ENCODE results near the gene ELOVL2. TPM values are rescaled to one million over a fixed set of nuclear protein-coding genes. Genes with fewer than 3 reads are reported as not detected.

Gene ELOVL2
- polyA plus RNA-seq, 4 donors, result 7.2 to 10.7 (median 8.7) TPM

DNA sequence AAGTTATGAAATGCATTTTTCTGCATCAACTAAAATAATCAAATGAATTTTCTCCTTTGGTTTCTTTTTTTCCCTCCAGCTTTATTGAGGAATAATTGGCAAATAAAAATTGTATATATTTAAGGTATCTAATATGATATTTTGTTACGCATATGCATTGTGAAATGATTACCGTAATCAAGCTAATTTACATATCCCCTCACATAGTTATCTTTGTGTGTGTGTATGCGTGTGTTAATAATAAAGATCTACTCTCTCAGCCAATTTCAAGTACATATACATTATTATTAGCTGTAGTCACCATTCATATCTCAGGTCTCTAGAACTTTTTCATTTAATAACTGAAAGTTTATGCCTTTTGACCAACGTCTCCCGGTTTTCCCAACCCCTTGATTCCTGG is 96.1 kb downstream of the ELOVL2 start:
- no peak for DNase-seq (ENCODE audit: low read depth in 4 of 4, low spot score in 2 of 4)

DNA sequence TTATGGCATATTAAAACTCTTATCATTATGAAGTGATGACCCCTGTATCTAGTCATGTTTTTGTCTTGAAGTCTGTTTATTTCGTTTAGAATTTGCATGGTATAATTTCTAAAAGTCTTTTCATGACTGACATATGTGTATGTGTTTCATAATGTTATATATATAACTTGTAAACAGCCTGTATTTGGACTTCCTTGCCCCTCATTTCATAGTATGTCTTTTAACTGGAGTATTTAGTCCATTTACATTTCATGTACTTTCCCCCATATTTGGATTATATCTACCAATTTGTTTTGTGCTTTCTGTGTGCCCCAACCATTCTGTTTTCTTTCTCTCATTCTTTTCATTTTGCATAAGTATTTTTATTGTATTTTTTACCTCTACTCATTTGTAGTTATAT is 98.3 kb downstream of the ELOVL2 start:
- no peak for DNase-seq (ENCODE audit: low read depth in 4 of 4, low spot score in 2 of 4)

DNA sequence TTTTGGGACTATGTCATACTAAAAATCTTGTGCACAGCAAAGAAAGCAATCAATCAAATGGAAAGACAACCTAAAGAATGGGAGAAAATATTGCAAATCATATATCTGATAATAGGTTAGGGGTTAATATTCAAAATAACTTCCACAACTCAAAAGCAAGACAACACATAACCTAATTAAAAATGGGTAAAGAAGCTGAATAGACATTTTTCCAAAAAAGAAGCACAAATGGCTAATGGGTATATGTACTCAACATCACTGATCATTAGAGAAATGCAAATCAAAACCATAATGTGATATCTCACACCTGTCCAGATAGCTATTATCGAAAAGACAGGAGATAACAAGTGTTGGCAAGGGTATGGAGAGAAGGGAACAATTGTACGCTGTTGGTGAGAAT is 104.3 kb downstream of the ELOVL2 start:
- no peak for DNase-seq (ENCODE audit: low read depth in 4 of 4, low spot score in 2 of 4)

- DNase-seq (ENCODE audit: low read depth in 4 of 4, low spot score in 2 of 4), result no peak
Observed at GRCh38 chr6:10933126-10933525, 111.0 kb downstream of the ELOVL2 start.

Other genes starting within 250 kb of the ELOVL2 start
- 1 to 10 TPM in 3 of 4 donors, under 1 TPM in 1; 0.99 to 3.0 (median 2.0) TPM for gene MAK, start 205.8 kb downstream of the ELOVL2 start, polyA plus RNA-seq (ENCODE audit: insufficient read length in 4 of 4)
- under 1 TPM in 2 of 4 donors, not detected in 2; 0.07 to 0.14 TPM for gene GCM2, start 162.3 kb downstream of the ELOVL2 start, polyA plus RNA-seq (ENCODE audit: insufficient read length in 4 of 4)
- gene SYCP2L, start 157.3 kb downstream of the ELOVL2 start, polyA plus RNA-seq (ENCODE audit: insufficient read length in 4 of 4), result 1 to 10 TPM; 2.2 to 9.0 (median 5.0) TPM
- 10 to 100 TPM; 16.1 to 18.5 (median 17.9) TPM for gene SMIM13, start 49.5 kb upstream of the ELOVL2 start, polyA plus RNA-seq (ENCODE audit: insufficient read length in 4 of 4)
- gene ERVFRD-1, start 67.4 kb upstream of the ELOVL2 start, polyA plus RNA-seq (ENCODE audit: insufficient read length in 4 of 4), result under 1 TPM; 0.09 to 0.32 (median 0.14) TPM
- 10 to 100 TPM; 54.8 to 69.2 (median 67.2) TPM for gene NEDD9, start 188.4 kb upstream of the ELOVL2 start, polyA plus RNA-seq (ENCODE audit: insufficient read length in 4 of 4)

Measured in left renal cortex interstitium (tissue), 4 donors.